ENCODE results near the gene MAP7D1.

MAP7D1 gene

DNA sequence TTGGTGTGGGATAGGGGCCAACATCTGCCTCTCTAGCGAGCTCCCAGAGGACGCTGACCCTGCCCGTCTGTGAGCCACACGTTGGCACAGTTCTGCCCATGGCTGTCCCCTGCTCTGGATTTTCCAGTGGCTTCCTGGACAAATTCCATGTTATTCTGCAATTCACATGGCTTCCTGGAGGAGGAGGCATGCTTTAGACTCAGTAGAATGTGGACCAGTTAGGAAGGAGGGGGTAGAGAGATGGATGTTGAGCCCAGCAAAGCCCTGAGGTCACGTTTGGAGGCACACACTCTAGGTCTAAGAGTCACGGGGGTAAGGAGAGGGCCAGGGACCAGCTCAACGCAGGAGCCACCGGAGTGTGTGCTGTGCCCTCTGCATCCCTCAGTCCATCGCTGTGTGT is 43.1 kb upstream of the MAP7D1 start:
- DNase-seq (ENCODE audit: low spot score): no peak
- TF ChIP-seq, protein P1, sequence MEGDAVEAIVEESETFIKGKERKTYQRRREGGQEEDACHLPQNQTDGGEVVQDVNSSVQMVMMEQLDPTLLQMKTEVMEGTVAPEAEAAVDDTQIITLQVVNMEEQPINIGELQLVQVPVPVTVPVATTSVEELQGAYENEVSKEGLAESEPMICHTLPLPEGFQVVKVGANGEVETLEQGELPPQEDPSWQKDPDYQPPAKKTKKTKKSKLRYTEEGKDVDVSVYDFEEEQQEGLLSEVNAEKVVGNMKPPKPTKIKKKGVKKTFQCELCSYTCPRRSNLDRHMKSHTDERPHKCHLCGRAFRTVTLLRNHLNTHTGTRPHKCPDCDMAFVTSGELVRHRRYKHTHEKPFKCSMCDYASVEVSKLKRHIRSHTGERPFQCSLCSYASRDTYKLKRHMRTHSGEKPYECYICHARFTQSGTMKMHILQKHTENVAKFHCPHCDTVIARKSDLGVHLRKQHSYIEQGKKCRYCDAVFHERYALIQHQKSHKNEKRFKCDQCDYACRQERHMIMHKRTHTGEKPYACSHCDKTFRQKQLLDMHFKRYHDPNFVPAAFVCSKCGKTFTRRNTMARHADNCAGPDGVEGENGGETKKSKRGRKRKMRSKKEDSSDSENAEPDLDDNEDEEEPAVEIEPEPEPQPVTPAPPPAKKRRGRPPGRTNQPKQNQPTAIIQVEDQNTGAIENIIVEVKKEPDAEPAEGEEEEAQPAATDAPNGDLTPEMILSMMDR (IDR thresholded peaks at IDR 0.05; ENCODE audit: extremely low read depth, insufficient read depth, missing control alignments): no peak
- in situ Hi-C loops (cut with MboI; ENCODE audit: low pct_unique_long_range_greater_than_20kb, low sequenced_read_pairs, unreplicated experiment): no loop called here

DNA sequence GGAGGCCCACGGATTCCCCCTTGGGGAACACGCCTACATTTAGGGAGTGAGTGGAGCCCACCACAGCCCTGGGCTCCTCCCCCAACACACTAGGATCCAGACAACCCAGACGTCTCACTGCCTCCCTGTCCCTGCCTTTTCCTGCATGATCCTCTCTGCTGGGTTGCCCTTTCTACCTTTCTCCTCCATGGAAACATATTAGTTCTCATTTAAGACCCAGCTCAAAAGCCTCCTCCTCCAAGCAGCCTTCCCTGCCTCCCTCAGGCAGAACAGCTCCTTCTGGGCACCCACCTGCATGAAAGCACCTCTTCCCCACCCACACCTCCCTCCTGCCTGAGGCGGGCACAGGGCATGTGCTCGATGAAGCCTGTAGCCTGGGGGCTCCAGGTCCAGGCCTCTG is 41.6 kb upstream of the MAP7D1 start:
- TF ChIP-seq, protein P1 (IDR thresholded peaks at IDR 0.05; ENCODE audit: extremely low read depth, insufficient read depth, missing control alignments): no peak
- no peak for DNase-seq (ENCODE audit: low spot score)
- in situ Hi-C loops (cut with MboI; ENCODE audit: low pct_unique_long_range_greater_than_20kb, low sequenced_read_pairs, unreplicated experiment): no loop called here

DNA sequence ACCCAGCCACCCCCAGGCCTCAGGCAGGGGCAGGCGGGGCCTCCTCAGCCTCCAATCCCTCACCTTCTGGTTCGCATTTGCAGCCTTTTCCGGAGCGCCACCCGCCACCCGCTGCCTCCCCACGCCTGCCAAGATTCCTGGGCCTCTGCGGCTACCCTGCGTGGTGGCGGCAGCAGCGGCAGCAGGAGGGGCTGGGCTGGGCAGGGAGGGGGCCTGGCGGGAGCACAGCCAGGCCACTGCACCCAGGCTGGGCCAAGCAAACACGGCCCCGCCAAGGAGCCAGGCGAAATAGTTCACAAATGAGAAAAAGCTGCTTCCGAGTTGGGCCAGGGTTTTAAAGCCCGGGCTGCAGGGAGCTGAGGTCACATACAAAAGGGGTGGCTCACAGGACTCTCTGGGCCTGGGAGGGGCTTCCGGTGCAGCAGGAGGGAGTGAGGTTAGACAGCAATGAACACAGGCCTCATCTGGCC is 40.7 kb upstream of the MAP7D1 start:
- TF ChIP-seq, protein P1 (IDR thresholded peaks at IDR 0.05; ENCODE audit: extremely low read depth, insufficient read depth, missing control alignments): no peak
- in situ Hi-C loops (cut with MboI; ENCODE audit: low pct_unique_long_range_greater_than_20kb, low sequenced_read_pairs, unreplicated experiment): no loop called here
- DNase-seq (ENCODE audit: low spot score): no peak

DNA sequence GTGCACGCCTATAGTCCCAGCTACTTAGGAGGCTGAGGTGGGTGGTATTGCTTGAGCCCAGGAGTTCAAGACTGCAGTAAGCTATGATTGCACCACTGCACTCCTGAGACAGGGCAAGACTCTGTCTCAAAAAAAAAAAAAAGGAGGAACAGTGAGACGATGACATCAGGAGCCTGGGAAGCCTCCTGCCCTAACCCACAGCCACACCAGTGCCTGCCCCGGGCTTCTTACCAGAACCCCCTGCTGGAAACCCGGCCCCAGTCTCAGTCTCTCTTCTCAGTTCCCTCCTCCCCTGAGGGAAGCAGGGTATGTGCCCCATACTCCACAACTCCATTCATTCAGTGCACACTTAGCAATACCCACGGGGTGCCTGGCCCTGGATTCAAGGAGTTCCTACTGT is 40.0 kb upstream of the MAP7D1 start:
- in situ Hi-C loops (cut with MboI; ENCODE audit: low pct_unique_long_range_greater_than_20kb, low sequenced_read_pairs, unreplicated experiment): no loop called here
- TF ChIP-seq, protein P1 (IDR thresholded peaks at IDR 0.05; ENCODE audit: extremely low read depth, insufficient read depth, missing control alignments): no peak
- no peak for DNase-seq (ENCODE audit: low spot score)

DNA sequence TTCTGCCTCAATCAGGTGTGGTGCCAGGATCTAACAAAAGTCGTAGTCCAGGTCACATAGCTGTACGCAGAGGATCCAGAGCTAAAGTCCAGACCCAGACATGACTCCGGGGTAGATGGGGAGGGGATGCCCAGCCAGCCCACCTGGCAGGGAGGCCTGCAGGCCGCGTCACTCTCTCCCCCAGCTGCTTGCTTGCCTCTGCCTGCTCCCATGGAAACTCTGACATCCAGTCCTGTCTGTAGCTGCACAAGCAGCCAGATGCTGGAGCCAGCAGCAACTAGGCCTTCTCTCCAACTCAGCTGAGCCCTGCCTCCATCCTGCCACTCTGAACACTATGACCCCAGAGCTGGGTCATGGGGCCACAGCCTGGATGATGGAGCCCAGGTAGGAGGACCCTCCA is 39.1 kb upstream of the MAP7D1 start:
- TF ChIP-seq, protein P1 (IDR thresholded peaks at IDR 0.05; ENCODE audit: extremely low read depth, insufficient read depth, missing control alignments): no peak
- no peak for DNase-seq (ENCODE audit: low spot score)
- in situ Hi-C loops (cut with MboI; ENCODE audit: low pct_unique_long_range_greater_than_20kb, low sequenced_read_pairs, unreplicated experiment): no loop called here

DNA sequence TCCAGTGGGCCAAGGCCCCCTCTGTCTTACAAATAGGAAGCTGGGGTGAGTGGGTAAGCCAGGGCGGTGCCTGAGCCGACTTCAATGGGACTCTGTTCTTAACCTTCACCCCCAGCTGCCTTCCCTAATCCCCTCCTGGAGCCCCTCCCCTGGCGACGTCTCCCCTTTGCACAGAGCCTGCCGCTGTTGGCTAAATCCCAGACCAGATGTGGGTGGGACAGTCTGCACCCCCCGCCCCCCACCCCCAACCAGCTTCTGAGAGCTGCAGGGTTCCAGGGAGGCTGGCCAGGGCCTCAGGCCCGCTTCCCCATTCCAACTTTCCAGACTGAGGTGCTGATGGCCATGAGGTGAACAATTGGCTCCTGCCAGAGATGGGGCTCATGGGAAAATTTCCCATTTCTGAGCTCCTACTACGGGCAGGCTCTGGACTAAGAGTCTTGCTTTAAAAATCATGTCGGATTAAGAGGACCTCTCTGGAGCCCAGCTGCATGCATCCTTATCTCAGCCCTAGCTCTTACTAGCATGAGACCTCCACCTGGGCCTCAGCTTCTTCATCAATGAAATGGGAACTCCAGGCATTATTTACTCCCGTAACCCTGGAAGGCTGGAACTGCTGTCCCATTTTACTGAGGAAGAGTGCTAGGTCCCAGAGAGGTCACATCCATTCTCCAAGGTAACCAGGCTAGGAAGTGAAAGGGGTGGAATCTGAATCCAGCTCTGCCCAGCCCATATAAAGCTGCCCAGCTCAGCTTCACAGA is 37.3 kb upstream of the MAP7D1 start:
- DNase-seq (ENCODE audit: low spot score): no peak
- in situ Hi-C loops (cut with MboI; ENCODE audit: low pct_unique_long_range_greater_than_20kb, low sequenced_read_pairs, unreplicated experiment): no loop called here
- TF ChIP-seq, protein P1 (IDR thresholded peaks at IDR 0.05; ENCODE audit: extremely low read depth, insufficient read depth, missing control alignments): no peak

All from GM13977 (cell line).